H1 (cell line): ENCODE data around the gene HABP2.

ENCODE experiments used
- CBX8 ChIP-seq: fragments of 300-800, 300-1000 bp; sonication (generic); IDR thresholded peaks from 2 replicates; pipeline ENCODE4 v1.7.1; 2016; ENCODE audit warnings: low read depth, low read length, borderline replicate concordance
- CTCF ChIP-seq, 3 experiments: IDR thresholded peaks; 1 replicate in 2 of 3; 2 replicates in 1 of 3; pipeline versions ENCODE4 v1.5.1 to v1.6.1; 2011; ENCODE audit warnings: low read length in 3 of 3, mild to moderate bottlenecking in 3 of 3, inconsistent platforms in 2 of 3, low read depth in 1 of 3, moderate library complexity in 1 of 3; ENCODE audit not compliant: insufficient read depth in 1 of 3; ENCODE audit errors: control extremely low read depth in 1 of 3
- EP300 ChIP-seq, 2 experiments: IDR thresholded peaks; 1 replicate in 1 of 2; 2 replicates in 1 of 2; pipeline ENCODE4 v1.6.1; 2011 to 2012; ENCODE audit warnings: low read depth in 2 of 2, low read length in 2 of 2, mild to moderate bottlenecking in 2 of 2, borderline replicate concordance in 1 of 2, inconsistent platforms in 1 of 2, moderate library complexity in 1 of 2
- FOSL1 ChIP-seq: IDR thresholded peaks from 2 replicates; pipeline ENCODE4 v1.6.1; 2011; ENCODE audit warnings: mild to moderate bottlenecking, low read depth, low read length, moderate library complexity; ENCODE audit not compliant: insufficient read depth
- KDM1A ChIP-seq: fragments of 200-600, 300-600 bp; sonication (generic); IDR thresholded peaks from 2 replicates; pipeline ENCODE4 v1.7.1; 2016; ENCODE audit warnings: mild to moderate bottlenecking, low read length, borderline replicate concordance
- POLR2A ChIP-seq, 2 experiments: IDR thresholded peaks; 1 replicate in 1 of 2; 2 replicates in 1 of 2; pipeline ENCODE4 v1.6.1; 2011; ENCODE audit warnings: low read depth in 2 of 2, low read length in 2 of 2, mild to moderate bottlenecking in 2 of 2; ENCODE audit errors: control extremely low read depth in 1 of 2
- RAD21 ChIP-seq, 2 experiments: IDR thresholded peaks in 1 of 2; conservative IDR thresholded peaks in 1 of 2; 2 replicates each; pipeline ENCODE4 v1.6.1; 2011; ENCODE audit warnings: low read depth in 2 of 2, low read length in 2 of 2, improper control_type of control experiment in 1 of 2, inconsistent platforms in 1 of 2, mild to moderate bottlenecking in 1 of 2, moderate library complexity in 1 of 2
- RXRA ChIP-seq: IDR thresholded peaks from 2 replicates; pipeline ENCODE4 v1.6.1; 2011; ENCODE audit warnings: low read depth, mild to moderate bottlenecking, low read length, moderate library complexity; ENCODE audit not compliant: insufficient read depth
- SIN3A ChIP-seq, 2 experiments: IDR thresholded peaks in 1 of 2; conservative IDR thresholded peaks in 1 of 2; 2 replicates each; pipeline ENCODE4 v1.6.1; 2011 to 2012; ENCODE audit warnings: low read length in 2 of 2, improper control_type of control experiment in 1 of 2, low read depth in 1 of 2, mild to moderate bottlenecking in 1 of 2
- SIRT6 ChIP-seq: IDR thresholded peaks from one replicate; pipeline ENCODE4 v1.7.1; 2012; ENCODE audit warnings: low read length, inconsistent platforms
- TCF12 ChIP-seq: IDR thresholded peaks from 2 replicates; pipeline ENCODE4 v1.6.1; 2011; ENCODE audit warnings: low read depth, mild to moderate bottlenecking, low read length
- USF2 ChIP-seq: IDR thresholded peaks from 2 replicates; pipeline ENCODE4 v1.6.1; 2011; ENCODE audit warnings: low read length, improper control_type of control experiment
- YY1 ChIP-seq: IDR thresholded peaks from 2 replicates; pipeline ENCODE4 v1.6.1; 2011; ENCODE audit warnings: low read depth, mild to moderate bottlenecking, low read length

GRCh38 chr10:113550365-113550764 lies 2.5 kb upstream of the HABP2 start:
- TF ChIP-seq YY1 (no peak), CTCF (IDR thresholded peaks at IDR 0.05; ENCODE audit: control extremely low read depth in 1 of 3, insufficient read depth in 1 of 3, low read depth in 1 of 3, low read length in 3 of 3) (no peak), SIN3A (conservative IDR thresholded peaks at IDR 0.05 in 1 of 2, IDR thresholded peaks at IDR 0.05 in 1 of 2; ENCODE audit: low read depth in 1 of 2, low read length in 2 of 2) (no peak), POLR2A (IDR thresholded peaks at IDR 0.05; ENCODE audit: control extremely low read depth in 1 of 2, low read depth in 2 of 2, low read length in 2 of 2) (no peak), SIRT6 (no peak), FOSL1 (no peak), EP300 (IDR thresholded peaks at IDR 0.05; ENCODE audit: borderline replicate concordance in 1 of 2, low read depth in 2 of 2, low read length in 2 of 2) (no peak), CBX8 (no peak), KDM1A (no peak), USF2 (no peak), TCF12 (no peak), RXRA (no peak), RAD21 (IDR thresholded peaks at IDR 0.05 in 1 of 2, conservative IDR thresholded peaks at IDR 0.05 in 1 of 2; ENCODE audit: low read depth in 2 of 2, low read length in 2 of 2) (no peak)
